ENCODE measurements around the gene GPRIN1.
"Not testable (repeated sequence)": the region's sequence is repeated elsewhere in the genome, so short reads cannot be mapped to it uniquely, and the experiment has no call there.

Gene GPRIN1

DNA sequence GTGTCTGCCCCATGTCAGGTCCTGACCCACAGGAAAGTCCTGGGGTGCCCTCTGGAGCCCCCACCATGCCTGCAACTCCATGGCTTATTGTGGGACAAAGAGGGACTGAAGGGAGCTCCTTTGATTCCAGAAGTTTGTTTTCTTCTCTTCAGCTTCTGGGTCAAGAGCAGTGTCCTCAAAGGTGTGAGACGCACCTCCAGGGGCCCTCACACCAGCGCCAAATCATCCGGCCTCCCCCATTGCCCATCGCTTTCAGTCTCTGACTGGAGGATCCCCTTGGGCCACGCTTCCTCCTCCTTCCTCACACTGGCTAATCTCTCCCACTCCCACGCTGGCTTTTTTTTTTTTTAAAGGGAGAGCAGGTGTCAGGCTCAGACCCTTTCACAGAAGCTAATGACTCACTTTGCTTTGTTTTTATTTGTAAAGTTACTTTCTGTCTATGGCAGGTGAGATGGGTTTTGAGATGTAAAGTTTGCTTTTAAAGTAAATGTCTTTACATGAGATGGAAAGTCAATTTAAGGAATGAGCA, 44.1 kb downstream of the GPRIN1 start:
- no peak for FAIRE-seq

DNA sequence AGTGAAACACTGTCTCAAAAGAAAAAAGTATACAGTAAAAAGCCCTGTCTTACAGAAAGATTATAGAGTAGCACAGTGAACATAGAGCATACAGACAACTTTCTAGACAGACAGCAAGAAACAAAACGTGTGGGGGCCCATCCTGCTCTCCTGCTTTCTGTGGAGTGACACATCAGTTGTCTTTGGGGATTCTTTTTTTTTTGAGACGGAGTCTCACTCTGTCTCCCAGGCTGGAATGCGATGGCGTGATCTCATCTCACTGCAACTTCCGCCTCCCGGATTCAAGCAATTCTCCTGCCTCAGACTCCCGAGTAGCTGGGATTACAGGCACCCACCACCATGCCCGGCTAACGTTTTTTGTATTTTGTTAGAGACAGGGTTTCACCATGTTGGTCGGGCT, 46.0 kb downstream of the GPRIN1 start:
- FAIRE-seq = no peak

DNA sequence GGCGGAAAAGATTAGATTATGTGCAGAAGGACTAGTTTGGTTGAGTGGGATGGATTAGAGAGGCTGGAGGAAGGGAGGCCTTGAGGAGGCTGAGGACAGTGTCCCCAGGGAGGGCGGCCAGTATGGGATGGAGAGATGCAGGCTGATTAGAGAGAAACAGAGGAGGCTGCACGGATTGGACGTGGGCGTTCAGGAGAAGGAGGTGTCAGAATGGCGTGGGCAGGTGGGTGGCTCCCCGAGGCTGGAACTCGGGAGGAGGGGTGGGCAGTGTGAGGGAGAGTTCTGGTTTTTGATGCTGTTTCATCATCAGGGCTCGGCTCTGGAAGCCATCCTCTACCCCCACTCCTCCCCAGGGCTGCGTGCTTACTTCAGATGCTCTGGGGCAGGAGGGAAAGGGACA, 47.8 kb downstream of the GPRIN1 start:
- FAIRE-seq = no peak

DNA sequence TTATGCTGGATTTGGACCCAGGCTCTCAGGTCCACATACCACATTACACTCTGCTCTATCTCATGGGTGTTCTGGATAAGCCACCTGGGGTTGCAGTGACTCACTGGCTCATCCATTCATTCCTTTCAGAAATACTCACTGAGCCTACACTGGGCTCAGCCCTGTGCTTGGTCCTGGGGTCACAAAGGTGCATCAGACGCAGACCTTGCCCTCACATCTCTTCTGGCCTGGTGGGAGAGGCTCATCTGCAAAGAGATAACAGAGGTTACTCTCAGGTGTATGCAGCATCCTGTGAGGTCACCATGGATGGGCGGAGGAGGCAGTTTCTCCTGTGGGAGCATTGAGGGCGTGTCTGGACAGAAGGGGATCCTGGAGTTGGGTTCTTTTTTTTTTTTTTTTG, 48.7 kb downstream of the GPRIN1 start:
- no peak for FAIRE-seq

DNA sequence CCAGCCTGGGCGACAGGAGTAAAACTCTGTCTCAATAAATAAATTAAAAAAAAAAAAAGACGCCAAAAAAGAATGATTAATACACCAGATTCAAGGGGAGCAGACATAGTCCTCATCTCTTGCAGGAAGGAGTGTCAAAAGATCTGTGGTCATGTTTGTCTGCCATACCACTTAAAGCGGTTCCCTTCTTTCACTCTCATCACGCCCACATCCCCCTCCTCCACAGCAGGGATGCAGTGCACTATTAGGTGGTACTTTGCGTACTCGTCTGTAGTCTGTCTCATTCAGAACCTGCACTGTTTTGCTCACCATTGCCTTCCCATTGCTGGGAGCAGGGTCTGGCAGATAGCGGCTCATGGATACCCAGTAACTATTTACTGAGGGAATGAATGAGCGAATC, 49.6 kb downstream of the GPRIN1 start:
- no peak for FAIRE-seq

DNA sequence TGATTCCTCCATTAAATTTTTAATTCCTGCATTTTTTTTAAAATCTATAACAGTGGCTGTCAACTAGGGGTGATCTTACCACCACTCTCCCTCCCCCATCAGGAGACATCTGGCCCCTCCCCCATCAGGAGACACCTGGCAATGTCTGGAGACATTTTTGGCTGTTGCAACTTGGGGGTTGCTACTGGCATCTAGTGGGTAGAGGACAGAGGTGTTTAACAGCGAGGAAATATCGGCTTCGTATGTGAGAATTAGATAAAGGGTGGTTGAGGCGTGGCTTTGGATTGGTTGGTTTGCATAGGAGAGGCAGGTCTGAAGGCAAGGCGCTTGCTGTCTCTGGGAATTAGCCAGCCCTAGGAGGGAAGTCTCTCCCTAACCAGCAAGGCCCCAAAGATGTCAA, 50.3 kb downstream of the GPRIN1 start:
- FAIRE-seq = no peak

DNA sequence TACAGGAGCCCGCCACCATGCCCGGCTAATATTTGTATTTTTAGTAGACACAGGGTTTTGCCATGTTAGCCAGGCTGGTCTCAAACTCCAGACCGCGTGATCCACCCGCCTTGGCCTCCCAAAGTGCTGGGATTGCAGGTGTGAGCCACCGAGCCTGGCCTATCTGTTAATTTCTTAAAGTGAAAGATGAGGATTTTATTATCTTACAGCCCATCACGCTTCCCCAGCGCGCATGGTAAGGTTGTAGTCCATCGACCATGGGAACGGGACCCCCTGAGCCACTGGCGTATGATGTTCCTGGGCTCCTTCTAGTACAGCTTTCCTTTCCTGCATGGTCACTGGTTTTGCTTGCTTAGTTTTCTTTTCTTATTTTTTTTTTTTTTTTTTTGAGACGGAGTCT, 52.1 kb downstream of the GPRIN1 start:
- no peak for FAIRE-seq

DNA sequence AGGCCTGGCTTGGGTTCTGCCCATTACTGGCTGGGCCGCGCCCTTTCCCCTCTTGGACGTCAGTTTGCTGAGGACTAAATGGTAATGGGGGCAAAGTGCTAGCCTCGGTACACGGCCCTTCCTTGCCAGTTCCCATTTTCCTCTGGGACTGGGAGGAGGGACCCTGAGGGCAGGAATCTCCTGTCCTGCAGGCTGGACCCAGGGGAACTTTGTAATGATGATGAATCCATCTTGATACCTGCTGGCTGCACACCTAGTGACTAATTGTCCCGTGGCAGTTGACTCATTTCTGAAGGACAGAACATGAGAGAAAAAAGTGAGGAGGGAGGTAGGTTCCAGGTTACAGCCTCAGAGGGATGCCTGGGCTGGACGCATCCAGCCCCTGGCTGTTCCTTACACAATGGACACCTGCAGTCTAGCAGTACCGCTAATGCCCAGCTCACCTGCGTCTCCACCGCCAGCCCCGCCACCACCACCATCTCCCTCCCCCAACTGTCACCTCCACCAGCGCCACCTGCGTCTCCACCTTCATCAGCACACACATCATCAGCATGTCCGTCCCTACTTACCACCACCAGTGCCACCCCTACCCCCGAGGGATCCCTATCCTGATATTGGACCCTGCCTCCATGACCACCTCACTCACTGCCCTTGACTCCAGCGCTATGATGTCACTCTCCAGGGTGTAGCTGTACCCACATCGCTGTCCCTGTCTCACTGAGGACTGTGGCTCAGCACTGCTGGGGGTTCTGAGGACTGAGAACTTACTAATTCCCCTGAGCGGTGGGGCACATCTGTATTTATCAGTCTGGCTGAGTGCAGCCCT, 56.5 kb downstream of the GPRIN1 start:
- no peak for FAIRE-seq

DNA sequence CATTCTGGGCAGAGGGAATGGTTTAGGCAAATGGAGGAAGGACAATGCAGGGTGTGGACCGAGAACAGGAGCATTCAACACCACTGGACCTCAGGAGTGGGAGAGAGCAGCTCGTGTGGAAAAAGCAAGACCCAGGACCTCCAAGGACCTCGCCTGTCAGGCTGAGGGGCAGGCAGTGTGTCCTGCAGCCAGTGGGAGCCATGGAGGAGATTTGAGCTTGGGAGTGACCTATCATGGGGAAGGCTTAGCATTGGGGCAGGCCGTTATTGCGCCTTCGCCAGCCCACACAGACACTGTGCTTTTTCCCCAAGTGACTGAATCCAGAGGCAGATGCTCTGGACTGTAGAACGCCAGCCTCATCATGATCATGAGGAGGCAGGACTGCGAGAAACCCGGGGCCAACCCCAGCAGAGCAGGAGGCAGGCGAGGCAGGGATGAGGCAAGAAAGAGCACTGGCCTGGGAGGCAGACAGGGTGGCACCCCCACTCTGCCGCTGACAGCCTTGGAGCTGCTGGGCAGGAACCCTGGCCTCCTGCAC, 57.6 kb downstream of the GPRIN1 start:
- FAIRE-seq = no peak

DNA sequence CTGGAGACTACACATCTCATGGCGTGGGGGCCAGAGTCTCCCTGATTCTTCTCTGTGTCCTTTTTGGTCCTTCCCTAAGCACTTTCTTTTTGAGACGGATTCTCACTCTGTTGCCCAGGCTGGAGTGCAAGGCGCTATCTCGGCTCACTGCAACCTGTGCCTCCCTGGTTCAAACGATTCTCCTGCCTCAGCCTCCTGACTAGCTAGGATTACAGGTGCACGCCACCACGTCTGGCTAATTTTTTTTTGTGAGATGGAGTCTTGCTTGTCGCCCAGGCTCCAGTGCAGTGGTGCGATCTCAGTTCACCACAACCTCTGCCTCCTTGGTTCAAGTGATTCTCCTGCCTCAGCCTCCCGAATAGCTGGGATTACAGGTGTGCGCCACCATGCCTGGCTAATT, 59.0 kb downstream of the GPRIN1 start:
- FAIRE-seq = not testable (repeated sequence)

DNA sequence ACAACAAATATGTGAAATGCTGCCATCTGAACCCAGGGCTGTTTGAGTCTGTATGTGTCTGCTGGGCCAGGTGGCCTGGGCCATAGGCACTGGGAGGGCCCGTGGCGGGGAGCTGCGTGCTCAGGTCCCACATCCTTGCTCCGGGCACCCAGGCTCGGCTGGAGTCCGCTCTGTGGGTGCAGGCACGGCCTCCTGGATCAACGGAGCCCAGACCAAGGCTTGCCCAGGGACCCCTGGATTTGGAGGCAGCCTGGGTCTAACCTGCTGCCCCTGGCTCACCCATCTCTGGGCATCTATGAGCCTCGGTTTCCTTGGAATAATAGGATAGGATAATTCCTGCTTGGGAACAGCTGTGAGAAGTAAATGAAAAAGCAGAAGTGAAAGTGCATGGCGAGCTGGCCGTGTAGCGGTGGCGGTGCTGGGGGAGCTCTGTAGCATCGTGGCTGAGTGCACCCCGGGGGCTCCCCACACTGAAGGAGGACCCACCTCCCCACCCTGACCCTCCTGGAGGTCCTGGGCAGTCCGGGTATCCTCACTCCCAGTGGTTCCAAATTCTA, 59.6 kb downstream of the GPRIN1 start:
- no peak for FAIRE-seq

DNA sequence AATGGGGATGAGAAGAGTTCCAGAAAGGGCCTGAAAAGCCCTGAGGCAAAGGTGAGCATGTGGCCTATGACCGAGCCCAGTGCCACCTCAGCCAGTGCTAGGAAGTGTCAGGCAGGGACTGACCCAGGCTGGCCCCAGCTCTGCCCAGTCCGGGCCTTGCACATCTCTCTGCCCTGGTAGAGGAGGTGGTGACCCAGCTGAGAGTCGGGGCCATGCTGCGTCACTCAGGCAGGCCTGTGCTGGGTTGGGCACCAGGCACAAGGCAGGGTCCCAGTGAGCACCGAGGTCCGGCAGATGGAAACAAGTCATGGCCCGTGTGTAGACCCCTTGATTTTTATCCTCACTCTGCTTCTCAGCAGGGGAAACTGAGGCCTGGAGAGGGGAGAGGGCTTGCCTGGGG, 60.1 kb downstream of the GPRIN1 start:
- FAIRE-seq = no peak

DNA sequence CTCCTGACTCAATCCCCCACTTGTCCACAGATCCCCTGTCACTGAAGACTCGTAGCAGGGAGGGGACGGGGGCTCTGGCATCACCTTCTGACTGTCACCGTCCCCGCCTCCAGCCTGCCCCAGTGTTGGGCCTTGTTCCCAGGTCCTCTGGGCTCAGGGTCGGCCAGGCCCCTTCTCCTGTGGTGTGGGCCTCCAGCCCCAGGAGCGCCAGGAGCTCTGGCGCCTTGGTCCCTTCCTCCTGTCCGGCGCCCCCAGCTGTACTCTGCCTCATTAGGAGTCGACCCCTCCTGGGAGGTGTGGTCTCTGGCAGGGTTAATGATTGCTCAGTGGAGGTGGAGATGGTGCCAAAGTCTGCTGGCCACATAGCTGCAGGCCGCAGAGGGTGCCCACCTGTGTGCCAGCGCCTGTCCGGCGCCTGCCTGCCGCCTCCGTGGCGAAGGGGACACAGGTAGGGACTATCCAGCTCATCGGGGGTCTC, 61.0 kb downstream of the GPRIN1 start, which contains the start of gene CDHR2:
Gene CDHR2, plus strand, starts transcription at position 376 of the 478 bp plus-strand sequence. CDS start 16,011 bp downstream, outside the sequence.
- no peak for FAIRE-seq

DNA sequence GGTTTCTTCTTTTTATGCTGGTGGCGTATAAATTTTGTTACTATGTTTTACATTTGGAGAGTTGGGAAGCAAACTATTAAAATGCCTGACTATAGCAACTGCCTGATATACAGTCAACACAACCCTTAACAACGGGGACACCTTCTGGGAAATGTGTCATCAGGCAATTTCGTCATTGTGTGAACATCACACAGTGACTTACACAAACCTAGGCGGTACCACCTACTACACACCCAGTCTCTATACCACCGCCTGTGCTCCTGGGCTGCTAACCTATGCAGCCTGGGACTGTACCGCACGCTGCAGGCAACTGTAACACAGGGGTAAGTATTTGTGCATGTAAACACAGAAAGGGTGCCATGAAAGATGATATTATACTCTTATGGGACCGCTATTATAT, 62.2 kb downstream of the GPRIN1 start:
- no peak for FAIRE-seq

All from G401.6 (cell line).